Left lung (tissue), 14 donors: ENCODE results near the gene C1orf226. TPM values are rescaled to one million over a fixed set of nuclear protein-coding genes. Genes with fewer than 3 reads are reported as not detected.

Experiments used
- ATAC-seq: fragments of 200-7000 bp; cut with Tn5 transposase; one replicate; pipeline ENCODE4 v1.9.1; 2020; ENCODE audit warnings: moderate library complexity
- DNase-seq, 4 donors: peaks; one replicate each; pipeline ENCODE4 v3.0.0-alpha.2; 2013 to 2020
- H3K27ac ChIP-seq, 2 donors: fragments of 200-600 bp; sonication (generic) in 1 of 2; one replicate each; pipeline versions ENCODE4 v1.5.0 to v1.8.0; 2020 to 2021
- H3K27me3 ChIP-seq, 2 donors: fragments of 200-600 bp; sonication (generic) in 1 of 2; one replicate each; pipeline versions ENCODE4 v1.5.0 to v1.8.0; 2020 to 2021
- H3K36me3 ChIP-seq, 2 donors: fragments of 200-600 bp; sonication (generic) in 1 of 2; one replicate each; pipeline versions ENCODE4 v1.5.0 to v1.8.0; 2020 to 2021
- H3K4me1 ChIP-seq, 2 donors: fragments of 200-600 bp; one replicate each; pipeline ENCODE4 v1.8.0; 2021
- H3K4me3 ChIP-seq, 2 donors: fragments of 200-600 bp; sonication (generic) in 1 of 2; one replicate each; pipeline versions ENCODE4 v1.5.0 to v1.8.0; 2020 to 2021; ENCODE audit warnings: mild to moderate bottlenecking in 1 of 2
- H3K9me3 ChIP-seq, 2 donors: fragments of 200-600 bp; sonication (generic) in 1 of 2; one replicate each; pipeline versions ENCODE4 v1.5.0 to v1.8.0; 2020 to 2021
- CTCF ChIP-seq, 2 donors: fragments of 200-600 bp; sonication (generic) in 1 of 2; IDR thresholded peaks; one replicate each; pipeline versions ENCODE4 v1.5.0 to v1.8.0; 2021; ENCODE audit warnings: antibody characterized with exemption in 2 of 2
- intact Hi-C, 2 donors: fragments of 100-400 bp; cut with DNase I; formaldehyde crosslinking; loops; one replicate each; pipeline versions ENCODE4 v1.11.2 to v1.14.2; 2022
- long read RNA-seq, 12 donors: library from polyadenylated mRNA in 2 of 12; unstranded in 2 of 12; transcript quantifications; one replicate each; pipeline ENCODE4 v2.0.0 and lab custom pipeline, GENCODE V29; 2019 to 2026
- polyA plus RNA-seq, 6 donors: library from polyadenylated mRNA; unstranded; fragments of 120-200 nt; gene quantifications; one replicate each; pipeline ENCODE4 v1.2.1, GENCODE V29; 2013; ENCODE audit not compliant: insufficient read length in 6 of 6
- total RNA-seq, 2 donors: library from RNA; stranded (reverse); fragmentation: NEBNext Ultra II Directional; extraction: Animal tissue kit (Norgen Biotek cat#: 25700); gene quantifications; one replicate each; pipeline ENCODE4 v1.2.1, GENCODE V29; 2021
- donor health status: DM: no; HTN: yes; CAD: no.
- donor health status: DM: no; HTN: no; CAD: no.

C1orf226 gene
- total RNA-seq = 1 to 10 TPM; 5.2 to 8.5 TPM
- polyA plus RNA-seq = 1 to 10 TPM; 4.0 to 6.3 (median 4.8) TPM
- long read RNA-seq, donor 1 = 0 reads
- long read RNA-seq, donor 2 = 0 reads
- long read RNA-seq, donor 3 = 0 reads
- long read RNA-seq, donor 4 = 0 reads
- long read RNA-seq, donor 5 = 0 reads
- long read RNA-seq, donor 6 = 0 reads
- long read RNA-seq, donor 7 = 0 reads
- long read RNA-seq, donor 8 = 0 reads
- long read RNA-seq, donor 9 = 0 reads
- long read RNA-seq, donor 10 = 0 reads
- long read RNA-seq, donor 11, full-length matches to known transcripts = 1 of 1 reads
- long read RNA-seq, donor 11, partial matches to known transcripts = 0 of 1 reads
- long read RNA-seq, donor 11, other reads (novel, unspliced or antisense) = 0 of 1 reads
- long read RNA-seq, donor 12 = 0 reads

GRCh38 chr1:162381383-162381782, at the start of gene C1orf226:
Gene C1orf226, plus strand, starts transcription at chr1:162381728. Its CDS starts 174 bp downstream, at chr1:162381902.
- no peak for DNase-seq
- Histone ChIP-seq H3K27me3 (no peaks in the 10 kb centered on the region), H3K36me3 (peaks cover 0 to 12% of the 10 kb centered on the region in 2 donors), H3K4me1 (no peaks in the 10 kb centered on the region), H3K4me3 (no peak within 1 kb of the TSS), H3K27ac (peak within 1 kb of the TSS; percentile 53 to 78), H3K9me3 (no peaks in the 10 kb centered on the region)
- peak; percentile 91 for ATAC-seq
- intact Hi-C loops = no loop called here
- TF ChIP-seq CTCF (IDR thresholded peaks at IDR 0.05) = no peak

GRCh38 chr1:162333991-162334390, 47.5 kb upstream of the C1orf226 start:
- no peak for TF ChIP-seq CTCF (IDR thresholded peaks at IDR 0.05)
- Histone ChIP-seq H3K27ac (no peak overlapping the region), H3K9me3 (no peaks in the 10 kb centered on the region), H3K36me3 (no peaks in the 10 kb centered on the region), H3K4me1 (peaks cover 0 to 7% of the 10 kb centered on the region in 2 donors), H3K27me3 (no peaks in the 10 kb centered on the region), H3K4me3 (no peak overlapping the region)
- DNase-seq (no peak), ATAC-seq (no peak)
- intact Hi-C loops = no loop called here

GRCh38 chr1:162335126-162335525, 46.4 kb upstream of the C1orf226 start:
- no peak overlapping the region for H3K27ac ChIP-seq
- DNase-seq = peak in 2 of 4 donors; percentile 7 to 28
- intact Hi-C loops = no loop called here
- H3K9me3 ChIP-seq = no peaks in the 10 kb centered on the region
- peaks cover 0 to 4% of the 10 kb centered on the region in 2 donors for H3K4me1 ChIP-seq
- no peak overlapping the region for H3K4me3 ChIP-seq
- no peaks in the 10 kb centered on the region for H3K36me3 ChIP-seq
- no peak for ATAC-seq
- no peaks in the 10 kb centered on the region for H3K27me3 ChIP-seq
- TF ChIP-seq CTCF (IDR thresholded peaks at IDR 0.05) = no peak

GRCh38 chr1:162336621-162337285, 44.8 kb upstream of the C1orf226 start:
- Histone ChIP-seq H3K27ac (no peak overlapping the region), H3K4me3 (no peak overlapping the region), H3K36me3 (no peaks in the 10 kb centered on the region), H3K4me1 (peaks cover 0 to 4% of the 10 kb centered on the region in 2 donors), H3K9me3 (no peaks in the 10 kb centered on the region), H3K27me3 (no peaks in the 10 kb centered on the region)
- ATAC-seq (no peak), DNase-seq (no peak)
- intact Hi-C loops = no loop called here
- no peak for TF ChIP-seq CTCF (IDR thresholded peaks at IDR 0.05)

- no peaks in the 10 kb centered on the region for H3K27me3 ChIP-seq
- TF ChIP-seq CTCF (IDR thresholded peaks at IDR 0.05) = no peak
- no peak for ATAC-seq
- H3K27ac ChIP-seq = no peak overlapping the region
- H3K4me1 ChIP-seq = no peaks in the 10 kb centered on the region
- no peak overlapping the region for H3K4me3 ChIP-seq
- intact Hi-C loops = no loop called here
- no peak for DNase-seq
- no peaks in the 10 kb centered on the region for H3K9me3 ChIP-seq
- H3K36me3 ChIP-seq = no peaks in the 10 kb centered on the region
Measured at GRCh38 chr1:162342452-162342983, 39.0 kb upstream of the C1orf226 start.
